Fibroblast of lung (primary cell): ENCODE results near the gene FER. TPM values are rescaled to one million over a fixed set of nuclear protein-coding genes. Genes with fewer than 3 reads are reported as not detected.

Source experiments
- DNase-seq, 2 donors: peaks; one replicate each; pipeline versions ENCODE4 v3.0.0 to v3.0.0-alpha.2; 2010; ENCODE audit warnings: low read depth in 2 of 2
- H2AFZ ChIP-seq: 2 replicates; pipeline ENCODE4 v1.5.1; 2012; ENCODE audit warnings: low read length, control low read depth, inconsistent platforms
- H3K27ac ChIP-seq: 2 replicates; pipeline ENCODE4 v1.5.1; 2011; ENCODE audit warnings: low read length, control low read depth; ENCODE audit not compliant: insufficient read depth
- H3K27me3 ChIP-seq: 2 replicates; pipeline ENCODE4 v1.5.1; 2011; ENCODE audit warnings: mild to moderate bottlenecking, low read length; ENCODE audit not compliant: control insufficient read depth, insufficient read depth
- H3K36me3 ChIP-seq: 2 replicates; pipeline ENCODE4 v1.5.1; 2011; ENCODE audit warnings: low read length; ENCODE audit not compliant: control insufficient read depth, insufficient read depth
- H3K4me1 ChIP-seq: 2 replicates; pipeline ENCODE4 v1.5.1; 2011; ENCODE audit warnings: low read length; ENCODE audit not compliant: control insufficient read depth, insufficient read depth; ENCODE audit errors: extremely low read depth
- H3K4me2 ChIP-seq: 2 replicates; pipeline ENCODE4 v1.5.1; 2011; ENCODE audit warnings: low read length, control low read depth; ENCODE audit not compliant: insufficient read depth; ENCODE audit errors: extremely low read depth
- H3K4me3 ChIP-seq, 4 experiments: fragments of 200-600 bp in 1 of 4; sonication (generic) in 1 of 4; replicated peaks in 1 of 4; 2 replicates each; pipeline ENCODE4 v1.5.1; 2011 to 2016; ENCODE audit warnings: low read length in 4 of 4, low read depth in 3 of 4, mild to moderate bottlenecking in 3 of 4, control low read depth in 2 of 4, inconsistent platforms in 1 of 4, mixed read lengths in 1 of 4; ENCODE audit not compliant: insufficient read depth in 1 of 4; ENCODE audit errors: control extremely low read depth in 1 of 4
- H3K79me2 ChIP-seq: 2 replicates; pipeline ENCODE4 v1.5.1; 2012; ENCODE audit warnings: mild to moderate bottlenecking, low read length, inconsistent platforms; ENCODE audit not compliant: control insufficient read depth, insufficient read depth
- H3K9ac ChIP-seq: 2 replicates; pipeline ENCODE4 v1.5.1; 2011; ENCODE audit warnings: mild to moderate bottlenecking, low read length, control low read depth; ENCODE audit not compliant: insufficient read depth
- H3K9me3 ChIP-seq: 2 replicates; pipeline ENCODE4 v1.5.1; 2012; ENCODE audit warnings: low read depth, low read length; ENCODE audit not compliant: control insufficient read depth, insufficient read depth
- H4K20me1 ChIP-seq: 2 replicates; pipeline ENCODE4 v1.5.1; 2011; ENCODE audit warnings: low read length; ENCODE audit not compliant: control insufficient read depth, insufficient read depth; ENCODE audit errors: extremely low read depth
- CTCF ChIP-seq, 2 donors: IDR thresholded peaks in 1 of 2; conservative IDR thresholded peaks in 1 of 2; 1 replicate in 1 of 2; 2 replicates in 1 of 2; pipeline ENCODE4 v1.5.1; 2011 to 2012; ENCODE audit warnings: low read length in 2 of 2, control low read depth in 1 of 2, inconsistent platforms in 1 of 2, low read depth in 1 of 2, mild to moderate bottlenecking in 1 of 2
- EZH2 ChIP-seq: IDR thresholded peaks from 2 replicates; pipeline ENCODE4 v1.5.1; 2012; ENCODE audit warnings: low read length, control low read depth, mild to moderate bottlenecking; ENCODE audit errors: missing control alignments
- polyA plus RNA-seq, 2 donors: library from polyadenylated mRNA; depleted of rRNA in 1 of 2; stranded (reverse) in 1 of 2; unstranded in 1 of 2; fragments of >200 nt; gene quantifications; 2 replicates each; pipeline ENCODE4 v1.2.1, GENCODE V29; 2011 to 2012; ENCODE audit warnings: missing spikeins in 1 of 2
- total RNA-seq: library from RNA; depleted of rRNA; stranded (reverse); fragments of >200 nt; gene quantifications from 2 replicates; pipeline ENCODE4 v1.2.1, GENCODE V29; 2014

Gene FER
- total and polyA plus RNA-seq, 2 donors (not counting 1 experiment from before 2014, with no cell fraction given) = 12.2 to 21.3 TPM

GRCh38 chr5:109239456-109239855 lies 491.8 kb downstream of the FER start:
- Histone ChIP-seq H3K4me2 (no peak overlapping the region), H3K4me1 (no peaks in the 10 kb centered on the region), H3K36me3 (no peaks in the 10 kb centered on the region), H3K4me3 (no peak overlapping the region), H4K20me1 (no peaks in the 10 kb centered on the region), H3K27ac (no peak overlapping the region), H3K27me3 (no peaks in the 10 kb centered on the region), H3K79me2 (no peaks in the 10 kb centered on the region), H2AFZ (no peak overlapping the region), H3K9me3 (no peaks in the 10 kb centered on the region), H3K9ac (no peak overlapping the region)
- DNase-seq = peak in 1 of 2 donors; percentile 25
- no peak for TF ChIP-seq EZH2
- TF ChIP-seq CTCF (conservative IDR thresholded peaks at IDR 0.05 in 1 of 2, IDR thresholded peaks at IDR 0.05 in 1 of 2; ENCODE audit: low read depth in 1 of 2, low read length in 2 of 2) = no peak

- H2AFZ ChIP-seq = no peak overlapping the region
- no peak overlapping the region for H3K4me3 ChIP-seq
- no peaks in the 10 kb centered on the region for H3K79me2 ChIP-seq
- peak in 1 of 2 donors; percentile 72 for DNase-seq
- H3K9ac ChIP-seq = no peak overlapping the region
- no peaks in the 10 kb centered on the region for H3K27me3 ChIP-seq
- no peaks in the 10 kb centered on the region for H4K20me1 ChIP-seq
- no peaks in the 10 kb centered on the region for H3K9me3 ChIP-seq
- H3K27ac ChIP-seq = no peak overlapping the region
- no peaks in the 10 kb centered on the region for H3K36me3 ChIP-seq
- H3K4me1 ChIP-seq = no peaks in the 10 kb centered on the region
- no peak overlapping the region for H3K4me2 ChIP-seq
- TF ChIP-seq EZH2 = no peak
- no peak for TF ChIP-seq CTCF (conservative IDR thresholded peaks at IDR 0.05 in 1 of 2, IDR thresholded peaks at IDR 0.05 in 1 of 2; ENCODE audit: low read depth in 1 of 2, low read length in 2 of 2)
Measured at GRCh38 chr5:109242518-109242917, 494.8 kb downstream of the FER start.

GRCh38 chr5:109246395-109246794 lies 498.7 kb downstream of the FER start:
- Histone ChIP-seq H3K36me3 (no peaks in the 10 kb centered on the region), H3K27me3 (no peaks in the 10 kb centered on the region), H3K4me3 (no peak overlapping the region), H3K9ac (no peak overlapping the region), H3K79me2 (no peaks in the 10 kb centered on the region), H3K4me2 (no peak overlapping the region), H3K4me1 (no peaks in the 10 kb centered on the region), H2AFZ (no peak overlapping the region), H3K9me3 (no peaks in the 10 kb centered on the region), H4K20me1 (no peaks in the 10 kb centered on the region), H3K27ac (no peak overlapping the region)
- no peak for DNase-seq
- TF ChIP-seq CTCF (conservative IDR thresholded peaks at IDR 0.05 in 1 of 2, IDR thresholded peaks at IDR 0.05 in 1 of 2; ENCODE audit: low read depth in 1 of 2, low read length in 2 of 2) = no peak
- no peak for TF ChIP-seq EZH2
